Activated CD8-positive, alpha-beta memory T cell treated with anti-CD3 and anti-CD28 coated beads for 36 hours (primary cell): ENCODE data around the gene CCDC73. TPM values are rescaled to one million over a fixed set of nuclear protein-coding genes. Genes with fewer than 3 reads are reported as not detected.

Experiments used
- CTCF ChIA-PET: fragments of 350-600 bp; sonication (Branson Sonifier 250); formaldehyde crosslinking; loops from one replicate; lab custom pipeline; 2021; ENCODE audit warnings: antibody characterized with exemption; lab: Charles Lee
- POLR2A ChIA-PET: fragments of 350-600 bp; sonication (Branson Sonifier 250); formaldehyde crosslinking; loops from one replicate; lab custom pipeline; 2021; ENCODE audit warnings: antibody characterized with exemption; lab: Charles Lee
- total RNA-seq, 2 experiments: library from RNA; stranded (reverse); gene quantifications; one replicate each; pipeline ENCODE4 v1.2.3, GENCODE V29; 2021

The CCDC73 gene
- total RNA-seq, 2 experiments from 2014 or later = 0.04 TPM

- ChIA-PET CTCF (no interaction called here), POLR2A (no interaction called here)
Measured at GRCh38 chr11:32567154-32567553, 227.3 kb downstream of the CCDC73 start.

GRCh38 chr11:32566517-32566916 is 227.9 kb downstream of the CCDC73 start:
- POLR2A ChIA-PET = no interaction called here

DNA sequence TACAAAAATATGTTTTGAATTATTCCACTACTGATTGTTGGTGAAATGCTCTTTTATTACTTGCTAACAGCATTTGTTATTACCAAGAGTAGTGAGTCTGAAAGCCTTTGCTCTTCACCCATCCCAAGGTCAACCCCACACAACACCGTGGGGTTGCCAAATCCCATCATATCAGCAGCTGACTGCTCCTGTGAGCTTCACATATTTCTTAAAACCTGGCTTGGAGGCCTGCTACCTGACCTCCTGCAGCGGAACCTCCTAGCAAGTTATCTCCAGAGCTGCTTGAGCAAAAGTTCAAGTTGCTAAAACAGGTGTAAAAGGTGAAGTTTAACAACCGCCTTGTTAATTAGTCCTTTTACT is 230.9 kb downstream of the CCDC73 start:
- POLR2A ChIA-PET = no interaction called here
- CTCF ChIA-PET = no interaction called here

More at GRCh38 chr11:32566517-32566916, 227.9 kb downstream of the CCDC73 start:
- CTCF ChIA-PET = no interaction called here

DNA sequence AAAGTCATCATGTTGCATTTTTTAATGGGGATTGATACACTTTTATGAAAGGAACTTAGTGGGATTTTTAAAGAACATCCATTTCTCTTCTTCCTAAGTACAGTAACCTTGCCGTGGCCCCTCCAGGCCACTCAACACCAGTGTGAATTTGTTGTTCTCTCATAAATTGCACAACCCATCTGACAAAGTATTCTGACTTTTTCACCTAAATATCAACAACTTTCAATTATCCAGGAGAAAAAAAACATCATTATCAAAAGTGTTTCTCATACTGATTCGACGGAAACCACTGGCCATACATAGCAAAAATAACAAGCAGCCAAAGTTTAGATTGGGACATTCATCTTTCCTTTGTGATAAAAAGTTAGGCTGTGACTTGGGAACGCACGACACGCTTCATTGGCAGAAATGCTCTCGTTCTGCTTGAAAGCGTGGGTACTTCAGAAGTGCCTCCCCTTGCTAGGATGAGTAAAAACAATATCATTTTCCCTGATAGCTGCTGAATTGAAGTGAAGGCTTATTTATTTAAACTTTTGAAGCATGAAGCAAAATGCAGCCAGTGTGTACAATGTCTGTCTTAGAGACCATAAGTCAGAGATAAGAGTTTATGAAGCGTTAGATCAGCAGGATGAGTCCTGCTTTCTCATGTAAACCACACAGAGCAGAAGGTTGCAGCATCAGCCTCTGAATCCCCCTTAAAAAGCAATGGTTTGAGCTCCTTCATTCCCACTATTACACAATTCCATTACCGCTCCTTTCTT is 231.4 kb downstream of the CCDC73 start:
- CTCF ChIA-PET = interaction anchor here (0.6 kb wide), 1 partner anchor 402 kb away, joined by 3 read pairs; no protein-coding TSS in a partner anchor
- POLR2A ChIA-PET = no interaction called here

- CTCF ChIA-PET = no interaction called here
- POLR2A ChIA-PET = no interaction called here
Measured at GRCh38 chr11:32561835-32562234, 232.6 kb downstream of the CCDC73 start.

- POLR2A ChIA-PET = no interaction called here
- CTCF ChIA-PET = no interaction called here
Measured at GRCh38 chr11:32555895-32556294, 238.6 kb downstream of the CCDC73 start.

- ChIA-PET CTCF (no interaction called here), POLR2A (no interaction called here)
Measured at GRCh38 chr11:32555091-32555490, 239.4 kb downstream of the CCDC73 start.

Other genes with a start within 250 kb of the CCDC73 start
- 100 to 1,000 TPM; 415 to 443 TPM for gene EIF3M, start 210.8 kb downstream of the CCDC73 start, total RNA-seq
- gene PRRG4, start 35.3 kb upstream of the CCDC73 start, total RNA-seq = under 1 TPM; 0.67 to 0.76 TPM
- gene QSER1, start 98.1 kb upstream of the CCDC73 start, total RNA-seq = 10 to 100 TPM; 13.6 to 14.9 TPM
- gene DEPDC7, start 221.2 kb upstream of the CCDC73 start, total RNA-seq = 1 to 10 TPM; 2.5 to 2.8 TPM
- 10 to 100 TPM; 21.0 to 21.2 TPM for gene TCP11L1, start 244.9 kb upstream of the CCDC73 start, total RNA-seq